GM13976 (cell line): ENCODE results near the gene SMC1B.

Experiments used
- DNase-seq: peaks from one replicate; pipeline ENCODE4 v3.0.0; 2012; ENCODE audit warnings: low spot score
- CTCF ChIP-seq: IDR thresholded peaks from 2 replicates; pipeline ENCODE4 v1.5.1; 2012; ENCODE audit warnings: borderline replicate concordance, mild to moderate bottlenecking; ENCODE audit not compliant: insufficient read depth; ENCODE audit errors: extremely low read depth, missing control alignments, control extremely low read depth
- in situ Hi-C: fragments of 300-500 bp; cut with MboI; formaldehyde crosslinking; loops from one replicate; pipeline ENCODE4 v1.12.0; 2022; ENCODE audit warnings: low sequenced_read_pairs, mixed read lengths, inconsistent platforms; ENCODE audit not compliant: unreplicated experiment

Gene SMC1B

GRCh38 chr22:45456811-45457210 lies 43.4 kb upstream of the SMC1B start:
- DNase-seq: no peak
- no peak for TF ChIP-seq CTCF

GRCh38 chr22:45455621-45456020 lies 42.2 kb upstream of the SMC1B start:
- in situ Hi-C loops: no loop called here
- TF ChIP-seq CTCF: no peak
- DNase-seq: no peak

More at GRCh38 chr22:45456811-45457210, 43.4 kb upstream of the SMC1B start:
- in situ Hi-C loops: no loop called here

- DNase-seq: no peak
- TF ChIP-seq CTCF: no peak
- in situ Hi-C loops: no loop called here
These were observed 41.8 kb upstream of the SMC1B start for GRCh38 chr22:45455212-45455611.

GRCh38 chr22:45454275-45454674 lies 40.9 kb upstream of the SMC1B start:
- in situ Hi-C loops: no loop called here
- no peak for TF ChIP-seq CTCF
- DNase-seq: no peak

GRCh38 chr22:45453764-45454163 lies 40.4 kb upstream of the SMC1B start:
- no peak for DNase-seq
- no peak for TF ChIP-seq CTCF
- in situ Hi-C loops: no loop called here

GRCh38 chr22:45452565-45453379 lies 39.4 kb upstream of the SMC1B start:
- TF ChIP-seq CTCF: no peak
- no peak for DNase-seq
- in situ Hi-C loops: no loop called here
